ENCODE data around the gene RHBDF2. TPM values are rescaled to one million over a fixed set of nuclear protein-coding genes. Genes with fewer than 3 reads are reported as not detected.

RHBDF2 gene
- total and polyA plus RNA-seq, 2 donors (not counting 3 experiments of a cell fraction or from before 2014, with no cell fraction given), result 25.5 to 38.5 TPM

GRCh38 chr17:76468634-76469010 lies 32.6 kb downstream of the RHBDF2 start:
- BruUV-seq (replicated peaks), result no TSS peak
- DNase-seq (ENCODE audit: low read depth, low spot score) (no peak), FAIRE-seq (no peak)
- peaks cover 0 to 9% of the 10 kb centered on the region in 2 experiments for H3K36me3 ChIP-seq (ENCODE audit: control insufficient read depth in 2 of 2, extremely low read depth in 1 of 2, insufficient read depth in 2 of 2, low read length in 2 of 2)
- no peaks in the 10 kb centered on the region for H3K9me1 ChIP-seq (replicated peaks; ENCODE audit: control insufficient read depth, extremely low read depth, insufficient read depth, low read length)
- dilution Hi-C loops (cut with MboI; ENCODE audit: extremely low pct_ligation_motif_present, low sequenced_read_pairs) (no loop called here), intact Hi-C loops (cut with micrococcal nuclease) (no loop called here)
- no peak overlapping the region for H3K4me2 ChIP-seq (ENCODE audit: insufficient read depth, low read length)
- H3K79me2 ChIP-seq (ENCODE audit: control insufficient read depth, insufficient read depth, low read length), result no peaks in the 10 kb centered on the region
- TF ChIP-seq POLR2AphosphoS5 (IDR thresholded peaks at IDR 0.05; ENCODE audit: insufficient read depth, low read depth, low read length) (no peak), JUN (IDR thresholded peaks at IDR 0.05; ENCODE audit: borderline replicate concordance, insufficient read depth, insufficient read length, low read depth) (no peak), POLR2A (IDR thresholded peaks at IDR 0.05; ENCODE audit: low read depth, low read length) (no peak), EZH2 (IDR thresholded peaks at IDR 0.05; ENCODE audit: borderline replicate concordance, low read depth, low read length, severe bottlenecking) (no peak), GATA2 (IDR thresholded peaks at IDR 0.05; ENCODE audit: insufficient read depth, insufficient read length, low read depth, low read length) (no peak), FOS (IDR thresholded peaks at IDR 0.05; ENCODE audit: borderline replicate concordance, insufficient read depth, low read length) (no peak), MAX (IDR thresholded peaks at IDR 0.05; ENCODE audit: insufficient read depth, insufficient read length) (no peak), MYC (IDR thresholded peaks at IDR 0.05; ENCODE audit: low read depth, low read length) (no peak)
- no peaks in the 10 kb centered on the region for H3K9me3 ChIP-seq (replicated peaks; ENCODE audit: control insufficient read depth, insufficient read depth, low read length)
- no peak overlapping the region for H3K9ac ChIP-seq (replicated peaks; ENCODE audit: extremely low read depth, insufficient read depth, low read length)
- no peak overlapping the region for H2AFZ ChIP-seq (ENCODE audit: low read depth, low read length)
- ChIA-PET POLR2A (no interaction called here), CTCF (interaction anchor here (3.4 kb wide), 1 partner anchor 37 kb away, joined by 110 read pairs; no protein-coding TSS in a partner anchor)
- H3K4me1 ChIP-seq (ENCODE audit: control insufficient read depth, extremely low read depth, insufficient read depth, low read length), result no peaks in the 10 kb centered on the region
- no peaks in the 10 kb centered on the region for H4K20me1 ChIP-seq (replicated peaks; ENCODE audit: control insufficient read depth, extremely low read depth, insufficient read depth, low read length)
- H3K27me3 ChIP-seq (ENCODE audit: control insufficient read depth in 2 of 2, insufficient read depth in 2 of 2, low read length in 2 of 2), result no peaks in the 10 kb centered on the region
- H3K4me3 ChIP-seq (replicated peaks in 1 of 3; ENCODE audit: insufficient read depth in 1 of 3, low read depth in 1 of 3, low read length in 3 of 3), result no peak overlapping the region
- no peak overlapping the region for H3K27ac ChIP-seq (ENCODE audit: insufficient read depth, low read depth, low read length)
